Stimulated activated CD8-positive, alpha-beta memory T cell treated with anti-CD3 and anti-CD28 coated beads, Interleukin-2, amount 100 ng/mL, for 48 hours (primary cell): ENCODE results near the gene DACT2.

Experiments used
- DNase-seq, 2 donors: peaks; one replicate each; pipeline ENCODE4 v3.0.0-alpha.2; 2020; ENCODE audit warnings: low read depth in 2 of 2

Gene DACT2

GRCh38 chr6:168349718-168350210, 30.2 kb upstream of the DACT2 start:
- no peak for DNase-seq

GRCh38 chr6:168348186-168348585, 28.6 kb upstream of the DACT2 start:
- DNase-seq: no peak

GRCh38 chr6:168347615-168348014, 28.0 kb upstream of the DACT2 start:
- no peak for DNase-seq

GRCh38 chr6:168347053-168347452, 27.5 kb upstream of the DACT2 start:
- DNase-seq: no peak

GRCh38 chr6:168345896-168346754, 26.5 kb upstream of the DACT2 start:
- no peak for DNase-seq

- DNase-seq: no peak
Measured at GRCh38 chr6:168345266-168345665, 25.7 kb upstream of the DACT2 start.

- DNase-seq: no peak
Measured at GRCh38 chr6:168344338-168344737, 24.8 kb upstream of the DACT2 start.

GRCh38 chr6:168343239-168344150, 23.9 kb upstream of the DACT2 start:
- no peak for DNase-seq

- DNase-seq: no peak
Measured at GRCh38 chr6:168342636-168343035, 23.1 kb upstream of the DACT2 start.

GRCh38 chr6:168341280-168341900, 21.8 kb upstream of the DACT2 start:
- DNase-seq: no peak

- DNase-seq: no peak
Measured at GRCh38 chr6:168340819-168341218, 21.2 kb upstream of the DACT2 start.

GRCh38 chr6:168338777-168339176, 19.2 kb upstream of the DACT2 start:
- DNase-seq: no peak

GRCh38 chr6:168336967-168337366, 17.4 kb upstream of the DACT2 start:
- DNase-seq: no peak

- DNase-seq: no peak
Measured at GRCh38 chr6:168333989-168334388, 14.4 kb upstream of the DACT2 start.

- no peak for DNase-seq
Measured at GRCh38 chr6:168333491-168333890, 13.9 kb upstream of the DACT2 start.

GRCh38 chr6:168333039-168333438, 13.5 kb upstream of the DACT2 start:
- no peak for DNase-seq

GRCh38 chr6:168332020-168332419, 12.4 kb upstream of the DACT2 start:
- DNase-seq: no peak

GRCh38 chr6:168331058-168331457, 11.5 kb upstream of the DACT2 start:
- no peak for DNase-seq

- DNase-seq: no peak
Measured at GRCh38 chr6:168330403-168330802, 10.8 kb upstream of the DACT2 start.

- DNase-seq: no peak
Measured at GRCh38 chr6:168328086-168328485, 8.5 kb upstream of the DACT2 start.

GRCh38 chr6:168326294-168327261, 7.0 kb upstream of the DACT2 start:
- no peak for DNase-seq
